Endothelial cell of umbilical vein (primary cell): ENCODE data around the gene PLLP.

Source experiments
- CTCF ChIP-seq, 2 donors: IDR thresholded peaks; 1 replicate in 1 of 2; 2 replicates in 1 of 2; pipeline ENCODE4 v1.5.1; 2011; ENCODE audit warnings: low read length in 2 of 2, mild to moderate bottlenecking in 2 of 2, moderate library complexity in 2 of 2, control low read depth in 1 of 2, inconsistent platforms in 1 of 2, low read depth in 1 of 2; ENCODE audit not compliant: insufficient read depth in 1 of 2; ENCODE audit errors: extremely low read depth in 1 of 2
- EZH2 ChIP-seq: IDR thresholded peaks from 2 replicates; pipeline ENCODE4 v1.6.1; 2012; ENCODE audit warnings: borderline replicate concordance, low read depth, mild to moderate bottlenecking, moderate library complexity, low read length, inconsistent platforms; ENCODE audit not compliant: severe bottlenecking
- FOS ChIP-seq: IDR thresholded peaks from 2 replicates; pipeline ENCODE4 v1.6.1; 2011; ENCODE audit warnings: mild to moderate bottlenecking, low read length, moderate library complexity, borderline replicate concordance; ENCODE audit not compliant: insufficient read depth
- MAX ChIP-seq: IDR thresholded peaks from 2 replicates; pipeline ENCODE4 v1.6.1; 2011; ENCODE audit not compliant: insufficient read depth, insufficient read length
- POLR2A ChIP-seq: IDR thresholded peaks from 2 replicates; pipeline ENCODE4 v1.6.1; 2012; ENCODE audit warnings: low read depth, mild to moderate bottlenecking, control low read depth, low read length
- POLR2AphosphoS5 ChIP-seq: IDR thresholded peaks from 2 replicates; pipeline ENCODE4 v1.6.1; 2012; ENCODE audit warnings: low read depth, mild to moderate bottlenecking, control low read depth, low read length, moderate library complexity; ENCODE audit not compliant: insufficient read depth

DNA sequence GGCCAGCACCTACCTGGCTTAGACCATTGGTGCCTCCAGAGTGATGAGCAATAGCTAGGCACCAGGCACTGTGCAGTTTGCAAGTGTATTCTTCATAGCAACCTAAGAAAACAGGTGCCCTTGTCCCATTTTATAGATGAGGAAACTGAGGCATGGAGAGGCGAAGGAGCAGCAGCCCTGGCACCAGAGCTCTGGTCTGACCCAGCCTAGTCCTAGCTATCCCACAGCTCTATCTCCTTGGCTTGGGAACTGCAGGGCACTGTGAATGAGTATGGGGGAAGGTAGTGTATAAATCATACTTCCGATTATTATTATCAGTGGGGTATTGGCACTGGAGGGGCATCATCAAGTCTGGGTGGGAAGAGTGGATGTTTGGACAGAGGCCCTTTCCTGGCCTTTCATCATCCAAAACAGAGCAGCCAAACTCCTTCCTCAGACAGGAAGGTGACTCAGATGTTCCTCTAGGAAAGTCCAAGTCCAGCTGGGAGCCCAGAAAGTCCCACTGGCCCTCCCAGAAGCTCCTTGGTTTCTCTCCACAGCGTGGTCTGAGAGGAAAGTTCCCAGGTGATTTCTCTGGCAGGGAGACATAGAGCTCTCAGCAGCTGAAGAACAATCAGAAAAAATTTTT lies 32.0 kb upstream of the PLLP start:
- TF ChIP-seq EZH2 (no peak), POLR2AphosphoS5 (peak; percentile 92), CTCF (IDR thresholded peaks at IDR 0.05; ENCODE audit: extremely low read depth in 1 of 2, insufficient read depth in 1 of 2, low read depth in 1 of 2, low read length in 2 of 2) (no peak), POLR2A (peak; percentile 47), MAX (no peak), FOS (peak; percentile 97)
